HEK293T (cell line): ENCODE data around the gene SUSD6.
"Not testable (repeated sequence)": the region's sequence is repeated elsewhere in the genome, so short reads cannot be mapped to it uniquely, and the experiment has no call there.

Experiments
- ARNT ChIP-seq: fragments of 450-650 bp; IDR thresholded peaks from 2 replicates; pipeline ENCODE4 v1.6.1; 2017; ENCODE audit warnings: mild to moderate bottlenecking
- ELF4 ChIP-seq: fragments of 450-650 bp; IDR thresholded peaks from 2 replicates; pipeline ENCODE4 v1.6.1; 2017; ENCODE audit warnings: antibody characterized with exemption
- FOXK2 ChIP-seq: fragments of 450-650 bp; IDR thresholded peaks from 2 replicates; pipeline ENCODE4 v1.6.1; 2016; ENCODE audit warnings: mild to moderate bottlenecking
- FOXM1 ChIP-seq: fragments of 450-650 bp; IDR thresholded peaks from 2 replicates; pipeline ENCODE4 v1.6.1; 2017; ENCODE audit warnings: mild to moderate bottlenecking, borderline replicate concordance
- L3MBTL2 ChIP-seq: fragments of 450-650 bp; conservative IDR thresholded peaks from 2 replicates; pipeline ENCODE4 v1.6.1; 2016; ENCODE audit warnings: mild to moderate bottlenecking
- SP1 ChIP-seq: fragments of 450-650 bp; IDR thresholded peaks from 2 replicates; pipeline ENCODE4 v1.6.1; 2017
- TARDBP ChIP-seq: fragments of 450-650 bp; IDR thresholded peaks from 2 replicates; pipeline ENCODE4 v1.6.1; 2016

GRCh38 chr14:69699243-69699642, 87.8 kb downstream of the SUSD6 start:
- not testable (repeated sequence) for TF ChIP-seq ARNT, SP1, TARDBP, FOXM1, FOXK2, L3MBTL2, ELF4
